Astrocyte (in vitro differentiated cells and primary cell): ENCODE data around the gene TBC1D19. TPM values are rescaled to one million over a fixed set of nuclear protein-coding genes. Genes with fewer than 3 reads are reported as not detected.
"Not testable (repeated sequence)": the region's sequence is repeated elsewhere in the genome, so short reads cannot be mapped to it uniquely, and the experiment has no call there.

ENCODE experiments used
- DNase-seq: peaks from one replicate; pipeline ENCODE4 v3.0.0-alpha.2; 2010; ENCODE audit warnings: low read depth
- FAIRE-seq: peaks from 2 replicates; lab custom pipeline; 2011; peaks lifted over from hg19 to GRCh38; lab: Jason Lieb, UNC
- H2AFZ ChIP-seq: 2 replicates; pipeline ENCODE4 v1.6.0; 2012; ENCODE audit warnings: low read depth, low read length, inconsistent platforms
- H3K27ac ChIP-seq: 2 replicates; pipeline ENCODE4 v1.5.1; 2011; ENCODE audit warnings: low read depth, low read length, inconsistent platforms
- H3K27me3 ChIP-seq: 2 replicates; pipeline ENCODE4 v1.6.0; 2011; ENCODE audit warnings: low read length, inconsistent platforms; ENCODE audit not compliant: insufficient read depth
- H3K36me3 ChIP-seq: 2 replicates; pipeline ENCODE4 v1.5.1; 2011; ENCODE audit warnings: low read length, inconsistent platforms; ENCODE audit not compliant: insufficient read depth
- H3K4me1 ChIP-seq: 2 replicates; pipeline ENCODE4 v1.5.1; 2011; ENCODE audit warnings: low read length, inconsistent platforms; ENCODE audit not compliant: insufficient read depth
- H3K4me2 ChIP-seq: 2 replicates; pipeline ENCODE4 v1.6.0; 2012; ENCODE audit warnings: low read length, inconsistent platforms
- H3K4me3 ChIP-seq: 2 replicates; pipeline ENCODE4 v1.5.1; 2011; ENCODE audit warnings: low read depth, mild to moderate bottlenecking, low read length, inconsistent platforms; ENCODE audit not compliant: insufficient read depth
- H3K79me2 ChIP-seq: 2 replicates; pipeline ENCODE4 v1.6.0; 2012; ENCODE audit warnings: mild to moderate bottlenecking, low read length, inconsistent platforms; ENCODE audit not compliant: insufficient read depth
- H3K9ac ChIP-seq: 2 replicates; pipeline ENCODE4 v1.6.0; 2012; ENCODE audit warnings: mild to moderate bottlenecking, low read length, inconsistent platforms
- H3K9me3 ChIP-seq: 2 replicates; pipeline ENCODE4 v1.5.1; 2012; ENCODE audit warnings: low read depth, mild to moderate bottlenecking, low read length, inconsistent platforms; ENCODE audit not compliant: insufficient read depth
- H4K20me1 ChIP-seq: 2 replicates; pipeline ENCODE4 v1.6.0; 2012; ENCODE audit warnings: low read length, inconsistent platforms; ENCODE audit not compliant: insufficient read depth
- H3K27ac Mint-ChIP-seq: one replicate; pipeline ENCODE4 v1.8.0; 2021; ENCODE audit warnings: mild to moderate bottlenecking, mixed read lengths; ENCODE audit not compliant: unreplicated experiment
- H3K27me3 Mint-ChIP-seq: one replicate; pipeline ENCODE4 v1.8.0; 2021; ENCODE audit warnings: low read depth, mixed read lengths; ENCODE audit not compliant: unreplicated experiment
- H3K36me3 Mint-ChIP-seq: one replicate; pipeline ENCODE4 v1.8.0; 2021; ENCODE audit warnings: low read depth, mixed read lengths; ENCODE audit not compliant: unreplicated experiment
- H3K4me1 Mint-ChIP-seq: one replicate; pipeline ENCODE4 v1.8.0; 2021; ENCODE audit warnings: low read depth, mixed read lengths; ENCODE audit not compliant: unreplicated experiment
- H3K4me3 Mint-ChIP-seq: one replicate; pipeline ENCODE4 v1.8.0; 2021; ENCODE audit warnings: mild to moderate bottlenecking, moderate library complexity, mixed read lengths; ENCODE audit not compliant: unreplicated experiment
- H3K9me3 Mint-ChIP-seq: one replicate; pipeline ENCODE4 v1.8.0; 2021; ENCODE audit warnings: mild to moderate bottlenecking, mixed read lengths; ENCODE audit not compliant: unreplicated experiment
- CTCF ChIP-seq: IDR thresholded peaks from 2 replicates; pipeline ENCODE4 v1.5.1; 2011; ENCODE audit warnings: low read depth, mild to moderate bottlenecking, inconsistent platforms, low read length, moderate library complexity; ENCODE audit not compliant: insufficient read depth
- EZH2 ChIP-seq: IDR thresholded peaks from 2 replicates; pipeline ENCODE4 v1.6.1; 2012; ENCODE audit warnings: mild to moderate bottlenecking, low read length, inconsistent platforms; ENCODE audit not compliant: insufficient read depth
- total RNA-seq: library from RNA; stranded (reverse); gene quantifications from 2 replicates; pipeline ENCODE4 v1.2.1, GENCODE V29; 2021

The TBC1D19 gene
- total RNA-seq, 1 donor from 2014 or later, result 10.5 TPM

- no peak for FAIRE-seq
- peak overlapping the region; percentile 64 for H3K4me2 ChIP-seq
- no peaks in the 10 kb centered on the region for H3K9me3 ChIP-seq
- H4K20me1 ChIP-seq, result no peaks in the 10 kb centered on the region
- Mint-ChIP-seq H3K4me3 (no peak overlapping the region), H3K4me1 (peaks cover 5% of the 10 kb centered on the region), H3K27me3 (peaks cover 2% of the 10 kb centered on the region), H3K27ac (no peak overlapping the region), H3K36me3 (no peaks in the 10 kb centered on the region), H3K9me3 (no peaks in the 10 kb centered on the region)
- H3K9ac ChIP-seq, result no peak overlapping the region
- H3K27me3 ChIP-seq, result no peaks in the 10 kb centered on the region
- no peaks in the 10 kb centered on the region for H3K79me2 ChIP-seq
- TF ChIP-seq EZH2 (no peak), CTCF (no peak)
- DNase-seq, result no peak
- H3K4me3 ChIP-seq, result no peak overlapping the region
- peaks cover 32% of the 10 kb centered on the region for H3K4me1 ChIP-seq
- peak overlapping the region; percentile 35 for H3K27ac ChIP-seq
- no peak overlapping the region for H2AFZ ChIP-seq
- no peaks in the 10 kb centered on the region for H3K36me3 ChIP-seq
Measured at GRCh38 chr4:26577066-26577465, 6.8 kb upstream of the TBC1D19 start.

- DNase-seq (no peak), FAIRE-seq (no peak)
- H4K20me1 ChIP-seq, result no peaks in the 10 kb centered on the region
- H3K4me1 ChIP-seq, result peaks cover 30% of the 10 kb centered on the region
- no peaks in the 10 kb centered on the region for H3K27me3 ChIP-seq
- no peak overlapping the region for H3K4me2 ChIP-seq
- no peak overlapping the region for H3K4me3 Mint-ChIP-seq
- H3K27me3 Mint-ChIP-seq, result peaks cover 2% of the 10 kb centered on the region
- no peaks in the 10 kb centered on the region for H3K36me3 Mint-ChIP-seq
- TF ChIP-seq CTCF (no peak), EZH2 (no peak)
- H3K4me3 ChIP-seq, result no peak overlapping the region
- H3K9me3 ChIP-seq, result no peaks in the 10 kb centered on the region
- no peak overlapping the region for H3K27ac Mint-ChIP-seq
- no peak overlapping the region for H2AFZ ChIP-seq
- peaks cover 3% of the 10 kb centered on the region for H3K79me2 ChIP-seq
- H3K36me3 ChIP-seq, result no peaks in the 10 kb centered on the region
- H3K27ac ChIP-seq, result no peak overlapping the region
- peaks cover 3% of the 10 kb centered on the region for H3K4me1 Mint-ChIP-seq
- no peaks in the 10 kb centered on the region for H3K9me3 Mint-ChIP-seq
- no peak overlapping the region for H3K9ac ChIP-seq
Measured at GRCh38 chr4:26579169-26579568, 4.7 kb upstream of the TBC1D19 start.

GRCh38 chr4:26581341-26581740 is 2.5 kb upstream of the TBC1D19 start:
- H3K79me2 ChIP-seq, result peaks cover 24% of the 10 kb centered on the region
- not testable (repeated sequence) for H3K4me3 Mint-ChIP-seq, DNase-seq, H3K36me3 ChIP-seq, H3K27me3 Mint-ChIP-seq, H3K27me3 ChIP-seq, H3K9me3 ChIP-seq, FAIRE-seq, H3K9me3 Mint-ChIP-seq, H3K4me3 ChIP-seq, H3K36me3 Mint-ChIP-seq, H3K4me1 Mint-ChIP-seq, H4K20me1 ChIP-seq, H3K9ac ChIP-seq, H3K4me2 ChIP-seq, H2AFZ ChIP-seq, H3K27ac ChIP-seq, H3K27ac Mint-ChIP-seq
- H3K4me1 ChIP-seq, result peaks cover 16% of the 10 kb centered on the region
